Esophagus muscularis mucosa (tissue), 3 donors: Measurements from ENCODE around the gene ZNF787.

Source experiments
- POLR2AphosphoS5 ChIP-seq, 2 donors: sonication (generic); formaldehyde crosslinking; IDR thresholded peaks; one replicate each; pipeline ENCODE4 v1.6.1; 2017; ENCODE audit warnings: antibody characterized with exemption in 2 of 2
- TF ChIP-seq, protein P1 (sequence below), 3 experiments: fragments of 200-600 bp in 2 of 3; fragments of 450-650 bp in 1 of 3; sonication (generic) in 2 of 3; IDR thresholded peaks; one replicate each; pipeline ENCODE4 v1.5.1; 2017 to 2019; ENCODE audit warnings: antibody characterized with exemption in 3 of 3, mild to moderate bottlenecking in 2 of 3, moderate library complexity in 1 of 3

DNA sequence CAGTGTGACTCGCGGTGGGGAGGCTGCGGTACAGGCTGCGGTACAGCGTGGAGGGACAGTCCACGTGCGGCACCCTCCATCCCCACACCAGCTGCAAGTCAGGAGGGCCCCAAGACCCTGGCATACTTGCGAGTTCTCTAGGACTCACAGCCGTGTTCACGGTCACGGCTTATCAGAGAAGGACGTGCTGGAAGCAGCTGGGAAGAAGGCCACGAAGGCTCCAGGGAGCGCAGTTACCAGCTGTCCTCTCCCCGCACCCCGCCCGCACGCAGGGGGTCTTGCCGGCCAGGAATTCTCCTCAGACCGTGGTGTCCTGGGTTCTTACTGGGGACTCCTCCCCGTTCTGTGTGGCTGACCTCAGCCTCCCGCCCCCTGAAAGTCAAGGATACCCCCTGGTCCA is 26.2 kb upstream of the ZNF787 start:
- no peak for TF ChIP-seq POLR2AphosphoS5 (IDR thresholded peaks at IDR 0.05)
- TF ChIP-seq, protein P1, sequence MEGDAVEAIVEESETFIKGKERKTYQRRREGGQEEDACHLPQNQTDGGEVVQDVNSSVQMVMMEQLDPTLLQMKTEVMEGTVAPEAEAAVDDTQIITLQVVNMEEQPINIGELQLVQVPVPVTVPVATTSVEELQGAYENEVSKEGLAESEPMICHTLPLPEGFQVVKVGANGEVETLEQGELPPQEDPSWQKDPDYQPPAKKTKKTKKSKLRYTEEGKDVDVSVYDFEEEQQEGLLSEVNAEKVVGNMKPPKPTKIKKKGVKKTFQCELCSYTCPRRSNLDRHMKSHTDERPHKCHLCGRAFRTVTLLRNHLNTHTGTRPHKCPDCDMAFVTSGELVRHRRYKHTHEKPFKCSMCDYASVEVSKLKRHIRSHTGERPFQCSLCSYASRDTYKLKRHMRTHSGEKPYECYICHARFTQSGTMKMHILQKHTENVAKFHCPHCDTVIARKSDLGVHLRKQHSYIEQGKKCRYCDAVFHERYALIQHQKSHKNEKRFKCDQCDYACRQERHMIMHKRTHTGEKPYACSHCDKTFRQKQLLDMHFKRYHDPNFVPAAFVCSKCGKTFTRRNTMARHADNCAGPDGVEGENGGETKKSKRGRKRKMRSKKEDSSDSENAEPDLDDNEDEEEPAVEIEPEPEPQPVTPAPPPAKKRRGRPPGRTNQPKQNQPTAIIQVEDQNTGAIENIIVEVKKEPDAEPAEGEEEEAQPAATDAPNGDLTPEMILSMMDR (IDR thresholded peaks at IDR 0.05) = no peak
